Activated gamma-delta T cell treated with Interleukin-2 at 50 U/mL for 16 hours (primary cell): ENCODE measurements around the gene TAPT1.
"Not testable (repeated sequence)": the region's sequence is repeated elsewhere in the genome, so short reads cannot be mapped to it uniquely, and the experiment has no call there.

Experiments used
- DNase-seq: peaks from one replicate; pipeline ENCODE4 v3.0.0-alpha.2; 2020

TAPT1 gene

GRCh38 chr4:16206848-16207247 is 19.4 kb downstream of the TAPT1 start:
- DNase-seq, result no peak

- DNase-seq, result no peak
Measured at GRCh38 chr4:16206301-16206700, 20.0 kb downstream of the TAPT1 start.

- DNase-seq, result no peak
Measured at GRCh38 chr4:16205298-16206164, 20.7 kb downstream of the TAPT1 start.

- DNase-seq, result no peak
Measured at GRCh38 chr4:16204505-16204904, 21.8 kb downstream of the TAPT1 start.

GRCh38 chr4:16203083-16203482 is 23.2 kb downstream of the TAPT1 start:
- DNase-seq, result no peak

DNA sequence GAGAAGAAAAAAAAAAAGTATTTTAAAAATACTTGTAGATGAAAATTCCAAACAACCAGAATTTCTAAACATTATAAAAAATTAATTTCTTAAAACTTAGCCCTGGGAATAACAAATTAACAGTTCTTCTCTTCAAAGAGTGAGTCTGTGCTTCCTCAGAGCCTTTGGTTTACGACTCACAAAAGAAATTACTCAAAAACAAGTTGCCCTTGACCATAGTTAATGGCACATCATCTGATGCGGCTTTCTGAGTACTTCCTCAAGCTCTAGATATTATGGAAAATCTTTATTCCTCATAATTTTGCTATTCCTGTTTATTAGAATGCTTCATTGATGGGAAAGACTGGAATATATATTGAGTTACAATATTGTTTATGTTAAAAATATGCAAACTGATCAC is 23.7 kb downstream of the TAPT1 start:
- no peak for DNase-seq

GRCh38 chr4:16199093-16199492 is 27.2 kb downstream of the TAPT1 start:
- no peak for DNase-seq

- no peak for DNase-seq
Measured at GRCh38 chr4:16197876-16198665, 28.2 kb downstream of the TAPT1 start.

DNA sequence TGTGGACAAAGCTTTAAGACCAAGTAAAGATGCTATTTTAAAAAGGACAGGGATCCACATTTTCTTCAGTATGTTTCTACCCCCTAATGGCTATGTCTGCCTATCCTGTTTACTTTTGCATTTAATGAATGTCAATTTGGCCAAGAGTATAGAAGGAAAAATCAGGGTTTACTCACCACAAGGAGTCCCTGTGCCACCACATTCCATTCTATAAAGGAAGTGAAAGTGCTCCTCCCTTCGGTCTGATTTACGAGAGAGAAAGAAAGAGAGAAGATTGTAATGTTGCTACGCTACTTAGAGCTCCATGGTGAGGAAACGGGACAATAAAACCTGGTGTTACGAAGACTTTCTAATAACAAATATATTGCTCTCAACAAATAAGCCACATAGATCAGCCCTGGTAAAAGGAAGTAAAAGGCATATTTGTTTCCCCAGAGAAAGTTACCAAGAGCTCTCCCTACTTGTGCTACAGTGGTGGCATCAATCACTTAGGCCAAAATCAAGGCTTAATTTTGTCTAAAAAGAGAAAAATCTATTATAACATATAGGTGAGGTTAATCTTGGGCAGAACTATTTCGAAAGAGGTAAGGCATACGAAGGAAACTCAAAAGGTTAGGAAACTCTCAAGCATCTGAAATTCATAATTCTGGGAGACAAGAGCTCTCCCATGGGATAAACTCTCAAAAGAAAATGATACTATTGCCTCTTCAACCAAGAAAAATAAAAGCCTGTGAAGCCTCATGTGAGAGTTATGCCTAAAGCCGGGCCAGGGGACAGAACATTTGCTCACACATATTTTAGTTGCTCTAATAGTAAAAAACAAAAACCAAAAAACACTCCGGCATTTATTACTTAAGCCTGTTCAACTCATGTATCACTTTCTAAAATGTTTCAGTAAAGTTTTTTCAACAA is 29.5 kb downstream of the TAPT1 start:
- no peak for DNase-seq

DNA sequence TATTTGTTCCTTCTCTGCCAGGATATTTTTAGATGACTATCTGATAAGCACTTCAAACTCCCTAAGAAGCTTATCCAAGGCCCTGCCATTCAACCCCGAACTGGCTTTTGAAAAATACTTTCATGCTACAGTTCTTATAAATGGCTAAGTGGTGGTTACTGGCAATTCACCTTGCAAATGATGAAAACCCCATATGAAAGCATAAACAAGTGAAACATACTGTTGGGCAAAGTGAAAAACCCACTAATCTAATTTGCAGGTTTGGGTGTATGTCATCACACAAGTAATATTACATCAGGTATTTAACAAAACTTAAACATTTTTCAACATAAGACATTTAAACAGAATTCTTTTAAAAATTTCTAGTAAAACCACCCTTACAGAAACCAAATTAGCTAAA is 31.1 kb downstream of the TAPT1 start:
- DNase-seq, result no peak

DNA sequence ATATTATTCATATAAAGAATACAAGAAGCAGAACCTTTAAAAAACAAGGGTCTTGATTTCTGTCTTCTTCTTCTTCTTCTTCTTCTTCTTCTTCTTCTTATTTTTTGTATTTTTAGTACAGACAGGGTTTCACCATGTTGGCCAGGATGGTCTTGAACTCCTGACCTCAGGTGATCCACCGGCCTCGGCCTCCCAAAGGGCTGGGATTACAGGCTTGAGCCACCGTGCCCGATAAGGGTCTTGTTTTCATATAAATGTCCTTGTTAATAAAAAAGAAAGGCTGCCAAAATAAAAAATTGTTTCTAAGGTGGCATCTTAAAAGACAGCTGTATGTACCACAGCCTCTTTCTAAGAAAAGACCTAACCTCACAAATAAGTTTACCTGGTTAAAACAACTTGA is 31.5 kb downstream of the TAPT1 start:
- not testable (repeated sequence) for DNase-seq

- no peak for DNase-seq
Measured at GRCh38 chr4:16194214-16194613, 32.1 kb downstream of the TAPT1 start.

- no peak for DNase-seq
Measured at GRCh38 chr4:16192631-16193518, 33.4 kb downstream of the TAPT1 start.

GRCh38 chr4:16192057-16192456 is 34.2 kb downstream of the TAPT1 start:
- no peak for DNase-seq

- no peak for DNase-seq
Measured at GRCh38 chr4:16187455-16187854, 38.8 kb downstream of the TAPT1 start.

- no peak for DNase-seq
Measured at GRCh38 chr4:16186986-16187385, 39.3 kb downstream of the TAPT1 start.

- no peak for DNase-seq
Measured at GRCh38 chr4:16183604-16184003, 42.7 kb downstream of the TAPT1 start.

DNA sequence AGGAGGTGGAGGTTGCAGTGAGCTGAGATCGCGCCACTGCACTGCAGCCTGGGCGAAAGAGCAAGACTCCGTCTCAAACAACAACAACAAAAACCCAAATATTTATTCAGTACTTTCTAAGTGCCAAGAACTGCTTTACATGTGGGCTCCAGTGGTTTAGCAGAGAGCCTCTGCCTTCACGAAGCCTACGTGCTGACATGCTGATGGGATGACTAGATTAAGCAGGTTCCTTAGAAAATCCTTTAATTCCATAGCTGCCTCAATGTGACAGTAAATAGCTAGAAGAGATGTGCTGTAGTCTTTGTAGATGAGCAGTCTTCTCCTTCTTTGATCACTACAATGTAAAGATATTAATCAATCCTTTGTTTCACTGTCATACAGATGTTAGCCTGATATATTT is 49.6 kb downstream of the TAPT1 start:
- DNase-seq, result no peak

- no peak for DNase-seq
Measured at GRCh38 chr4:16171831-16172230, 54.4 kb downstream of the TAPT1 start.

- DNase-seq, result no peak
Measured at GRCh38 chr4:16169490-16169889, 56.8 kb downstream of the TAPT1 start.

DNA sequence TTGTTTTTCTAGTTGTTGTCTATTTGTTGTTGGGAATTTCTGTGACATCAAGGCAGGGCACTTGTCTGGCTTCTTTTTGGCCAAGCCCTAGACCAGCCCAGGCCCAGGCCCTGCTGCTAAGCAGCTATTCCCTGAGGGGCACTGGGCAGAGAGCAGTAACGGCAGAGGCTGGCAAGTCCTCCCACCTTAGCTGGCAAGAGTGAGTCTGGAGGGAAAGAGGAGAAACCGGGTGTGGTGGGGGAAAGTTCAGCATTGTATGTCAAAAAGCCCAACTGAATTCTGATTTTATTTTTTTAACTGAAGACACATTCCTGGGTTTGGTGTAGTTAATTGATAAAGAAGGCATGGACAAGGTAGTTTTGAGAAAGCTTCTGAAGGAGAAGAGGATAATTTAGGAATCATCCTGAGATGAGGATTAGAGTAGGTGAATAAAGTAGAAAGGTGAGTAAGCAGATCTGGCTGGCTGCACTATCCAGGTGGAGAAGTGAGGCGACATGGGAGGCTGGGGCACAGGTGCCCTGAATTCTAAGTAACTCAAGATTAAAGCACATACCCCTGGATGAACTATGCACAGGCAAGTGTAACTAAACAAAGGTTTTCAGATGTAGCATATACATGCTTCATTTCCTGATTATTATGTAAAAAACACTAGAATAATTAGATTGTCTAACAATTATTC is 57.4 kb downstream of the TAPT1 start:
- DNase-seq, result no peak
